NCI-H1417 (cell line): ENCODE results near the gene HAUS1.
"Not testable (repeated sequence)": the region's sequence is repeated elsewhere in the genome, so short reads cannot be mapped to it uniquely, and the experiment has no call there.

Experiments
- DNase-seq, 3 experiments: peaks; one replicate each; lab custom pipeline; 2025; lab: John Stamatoyannopoulos, UW

The HAUS1 gene

DNA sequence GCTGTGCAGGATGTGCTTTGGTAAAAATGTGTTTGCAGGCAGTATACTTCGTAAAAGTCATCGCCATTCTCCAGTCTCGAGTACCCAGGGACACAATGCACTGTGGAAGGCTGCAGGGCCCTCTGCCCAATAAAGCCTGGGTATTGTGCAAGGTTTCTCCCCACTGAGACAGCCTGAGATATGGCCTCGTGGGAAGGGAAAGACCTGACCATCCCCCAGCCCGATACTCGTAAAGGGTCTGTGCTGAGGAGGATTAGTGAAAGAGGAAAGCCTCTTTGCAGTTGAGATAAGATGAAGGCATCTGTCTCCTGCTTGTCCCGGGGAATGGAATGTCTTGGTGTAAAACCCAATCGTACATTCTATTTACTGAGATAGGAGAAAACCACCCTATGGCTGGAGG is 15.7 kb upstream of the HAUS1 start:
- DNase-seq, result not testable (repeated sequence)

DNA sequence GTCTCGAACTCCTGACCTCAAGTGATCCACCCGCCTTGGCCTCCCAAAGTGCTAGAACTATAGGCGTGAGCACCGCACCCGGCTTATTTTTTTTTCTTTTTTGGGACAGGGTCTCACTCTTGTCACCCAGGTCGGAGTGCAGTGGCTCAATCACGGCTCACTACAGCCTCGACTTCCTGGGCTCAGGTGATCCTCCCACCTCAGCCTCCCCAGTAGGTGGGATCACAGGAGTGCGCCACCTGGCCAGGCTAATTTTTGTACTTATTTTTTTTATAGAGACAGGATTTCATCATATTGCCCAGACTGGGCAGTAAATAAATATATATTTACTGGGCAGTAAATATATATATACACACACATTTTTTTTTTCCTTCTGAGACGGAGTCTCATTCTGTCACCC is 8.7 kb upstream of the HAUS1 start:
- no peak for DNase-seq

DNA sequence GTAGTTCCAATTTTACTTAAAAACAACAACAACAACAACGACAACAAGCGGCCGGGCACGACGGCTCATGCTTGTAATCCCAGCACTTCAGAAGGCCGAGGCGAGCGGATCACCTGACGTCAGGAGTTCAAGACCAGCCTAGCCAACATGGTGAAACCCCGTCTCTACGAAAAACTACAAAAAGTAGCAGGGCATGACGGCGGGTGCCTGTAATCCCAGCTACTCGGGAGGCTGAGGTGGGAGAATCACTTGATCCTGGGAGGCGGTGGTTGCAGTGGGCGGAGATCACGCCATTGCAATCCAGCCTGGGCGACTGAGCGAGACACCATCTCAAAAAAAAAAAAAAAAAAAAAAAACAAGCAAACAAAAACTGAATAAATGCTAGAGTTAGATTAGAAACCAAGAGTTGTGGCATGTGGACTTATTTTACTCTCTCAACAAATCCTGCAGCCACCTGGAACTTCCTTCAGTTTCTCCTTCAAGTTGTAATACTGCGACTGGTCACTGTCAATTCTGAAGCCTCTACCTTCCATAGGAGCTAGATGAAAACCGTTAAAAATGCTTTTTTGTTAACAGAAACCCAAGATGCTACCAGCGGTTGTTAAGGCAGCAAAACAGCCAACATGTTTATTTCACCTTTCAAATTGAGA is 7.4 kb upstream of the HAUS1 start:
- DNase-seq, result peak in 1 of 3 experiments; percentile 45

DNA sequence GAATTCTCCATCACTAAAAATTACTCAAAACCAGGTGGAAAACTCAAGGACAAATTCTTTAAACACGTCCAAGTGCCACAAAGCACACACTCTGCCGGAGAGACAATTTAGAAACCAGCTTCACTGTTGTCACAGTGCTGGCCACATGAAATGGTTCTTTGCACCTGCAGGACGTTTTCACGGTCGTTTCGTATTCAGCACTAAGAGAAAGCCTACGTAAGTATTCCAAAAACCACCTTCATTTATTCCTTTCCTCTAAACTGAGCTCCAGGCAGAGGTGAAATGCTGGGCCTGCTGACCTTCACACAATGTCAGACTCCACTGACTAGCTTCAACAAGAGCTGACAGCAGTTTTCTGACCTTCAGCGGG is 6.8 kb upstream of the HAUS1 start:
- DNase-seq, result no peak

DNA sequence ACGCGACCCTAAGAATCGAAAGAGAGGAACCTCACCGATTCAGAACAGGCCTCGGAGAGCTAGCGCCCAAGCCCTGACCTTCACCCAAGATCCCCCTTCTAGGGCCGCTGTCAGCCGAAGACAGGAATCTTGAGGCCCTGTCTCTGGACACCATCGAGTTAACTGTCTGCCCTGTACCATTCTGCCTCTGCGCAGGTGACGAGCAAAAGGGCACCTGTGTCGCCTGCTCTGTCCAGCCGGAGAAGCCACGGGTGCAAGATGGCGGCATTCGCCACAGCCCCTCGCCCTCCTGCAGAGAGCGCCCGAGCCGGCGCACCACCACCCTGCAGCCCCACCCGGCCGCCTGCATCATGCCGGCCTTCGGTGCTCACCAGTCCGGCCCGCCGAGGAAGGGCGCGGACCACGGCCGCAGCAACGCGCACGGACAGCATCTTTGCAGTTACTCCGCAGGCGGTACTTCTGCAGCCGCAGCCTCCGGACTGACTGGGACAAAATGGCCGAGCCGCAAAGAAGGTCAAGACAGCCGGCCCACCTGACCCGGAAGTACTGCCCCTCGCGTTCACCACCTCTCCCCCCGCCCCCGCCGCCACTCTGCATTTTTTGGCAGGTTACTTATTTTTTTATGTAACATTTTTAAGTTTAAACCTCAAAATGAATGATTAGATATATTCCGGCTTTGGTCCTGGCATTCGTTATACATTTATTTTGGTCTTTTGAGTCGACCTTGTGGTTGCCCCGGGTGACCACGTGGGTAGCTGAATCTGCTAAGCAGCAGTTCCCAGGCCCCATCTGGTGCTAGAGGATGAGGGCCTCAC is 6.2 kb upstream of the HAUS1 start, which contains the start of gene ATP5F1A:
Gene ATP5F1A (minus strand): TSS at position 496 of the 815 bp plus-strand sequence. CDS start 65 bp downstream, at position 431.
- peak; percentile 73 to 97 (median 97) for DNase-seq

DNA sequence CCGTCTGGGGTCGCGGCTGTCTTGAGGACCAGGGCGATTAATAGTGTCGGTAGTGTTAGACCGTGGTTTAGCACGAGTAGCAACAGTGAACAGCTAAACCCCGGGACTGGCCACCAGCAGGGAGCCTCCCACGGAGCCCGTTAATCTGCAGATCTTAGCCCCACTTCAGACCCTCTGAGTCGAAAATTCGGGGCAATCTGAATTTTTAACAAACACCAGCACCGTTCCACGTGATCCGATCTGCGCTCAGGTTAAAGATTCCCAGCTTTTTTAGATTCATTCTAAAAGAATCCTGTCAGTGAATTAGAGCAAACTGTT is 5.6 kb upstream of the HAUS1 start:
- DNase-seq, result peak in 1 of 3 experiments; percentile 21

DNA sequence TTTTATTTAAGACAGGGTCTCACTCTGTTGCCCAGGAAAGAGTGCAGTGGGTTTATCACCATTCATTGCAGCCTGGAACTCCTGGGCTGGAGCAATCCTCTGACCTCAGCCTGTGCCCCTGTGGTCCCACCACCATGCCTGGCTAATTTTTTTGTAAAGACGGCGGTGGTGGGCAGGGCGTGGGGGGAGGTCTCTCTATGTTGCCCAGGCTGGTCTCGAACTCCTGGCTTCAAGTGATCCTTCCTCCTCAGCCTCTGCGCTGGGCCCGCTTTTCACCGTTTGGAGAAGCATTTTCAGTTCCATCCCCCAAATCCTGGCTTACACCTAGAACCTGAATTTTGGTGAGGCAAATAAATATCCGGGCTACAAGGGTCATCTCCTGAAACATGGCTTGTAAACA is 4.7 kb upstream of the HAUS1 start:
- no peak for DNase-seq

DNA sequence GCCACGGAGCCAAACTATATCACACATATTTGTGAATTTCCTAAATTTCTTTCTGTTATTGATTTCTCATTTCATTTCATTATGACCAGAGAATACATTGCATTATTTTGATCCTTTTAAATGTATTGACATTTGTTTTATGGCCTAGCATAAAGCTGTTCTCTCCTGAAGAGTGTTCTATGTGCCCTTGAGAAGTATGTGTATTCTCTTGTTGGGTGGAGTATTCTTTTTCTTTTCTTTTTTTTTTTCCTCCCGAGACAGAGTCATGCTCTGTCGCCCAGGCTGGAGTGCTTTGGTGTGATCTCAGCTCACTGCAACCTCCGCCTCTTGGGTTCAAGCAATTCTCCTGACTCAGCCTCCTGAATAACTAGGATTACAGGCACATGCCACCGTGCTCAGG is 5.2 kb downstream of the HAUS1 start:
- DNase-seq, result no peak

DNA sequence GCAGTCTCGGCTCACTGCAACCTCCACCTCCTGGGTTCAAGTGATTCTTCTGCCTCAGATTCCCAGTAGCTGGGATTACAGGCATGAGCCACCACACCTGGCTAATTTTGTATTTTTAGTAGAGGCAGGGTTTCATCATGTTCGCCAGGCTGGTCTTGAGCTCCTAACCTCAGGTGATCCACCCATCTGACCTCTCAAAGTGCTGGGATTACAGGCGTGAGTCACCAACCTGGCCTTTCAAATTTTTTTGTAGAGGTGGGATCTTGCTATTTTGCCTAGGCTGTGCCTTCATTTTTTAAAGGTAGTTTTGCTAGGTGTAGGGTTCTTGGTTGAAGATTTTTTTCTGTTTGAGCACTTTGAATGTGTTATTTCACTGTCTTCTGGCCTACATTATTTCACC is 6.2 kb downstream of the HAUS1 start:
- DNase-seq, result no peak

DNA sequence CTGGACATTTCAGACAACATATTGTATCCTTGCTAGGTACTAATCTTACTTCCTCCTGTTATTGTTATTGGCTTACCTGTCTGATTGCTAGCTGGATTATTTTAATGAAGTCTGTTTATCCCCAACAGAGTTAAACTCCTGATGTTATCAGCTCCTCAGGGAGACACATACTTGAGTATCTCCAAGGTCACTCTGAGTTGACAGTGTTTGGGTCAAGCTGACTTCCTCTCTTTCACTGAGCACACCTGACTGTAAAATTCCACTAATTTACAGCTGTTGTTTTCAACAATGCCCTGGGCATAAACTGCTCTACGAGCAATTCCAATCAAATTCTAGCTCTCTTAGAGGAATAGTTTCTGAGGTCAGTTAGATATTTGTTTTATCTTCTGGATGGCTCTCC is 9.6 kb downstream of the HAUS1 start:
- no peak for DNase-seq

DNA sequence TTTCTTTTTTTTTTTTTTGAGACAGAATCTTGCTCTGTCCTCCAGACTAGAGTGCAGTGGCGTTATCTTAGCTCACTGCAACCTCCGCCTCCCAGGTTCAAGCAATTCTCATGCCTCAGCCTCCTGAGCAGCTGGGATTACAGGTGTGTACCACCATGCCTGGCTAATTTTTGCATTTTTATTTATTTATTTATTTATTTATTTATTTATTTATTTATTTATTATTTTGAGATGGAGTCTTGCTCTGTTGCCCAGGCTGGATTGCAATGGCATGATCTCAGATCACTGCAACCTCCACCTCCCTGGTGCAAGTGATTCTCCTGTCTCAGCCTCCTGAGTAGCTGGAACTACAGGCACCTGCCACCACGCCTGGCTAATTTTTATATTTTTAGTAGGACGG is 22.4 kb downstream of the HAUS1 start:
- not testable (repeated sequence) for DNase-seq

DNA sequence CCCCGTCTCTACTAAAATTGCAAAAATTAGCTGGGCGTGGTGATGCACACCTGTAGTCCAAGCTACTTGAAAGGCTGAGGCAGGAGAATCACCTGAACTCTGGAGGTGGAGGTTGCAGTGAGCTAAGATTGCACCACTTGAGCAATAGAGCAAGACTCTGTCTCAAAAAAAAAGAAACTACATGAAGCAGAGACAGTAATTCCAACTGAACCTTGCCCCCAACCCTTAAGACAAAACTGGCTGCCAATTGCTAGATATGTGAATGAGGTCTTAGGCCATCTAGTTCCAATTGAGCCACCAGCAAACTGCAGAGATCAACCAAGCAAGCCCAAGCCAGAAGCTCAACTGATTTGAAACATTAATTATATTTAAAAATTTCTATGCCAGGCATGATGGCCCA is 25.9 kb downstream of the HAUS1 start:
- DNase-seq, result no peak

DNA sequence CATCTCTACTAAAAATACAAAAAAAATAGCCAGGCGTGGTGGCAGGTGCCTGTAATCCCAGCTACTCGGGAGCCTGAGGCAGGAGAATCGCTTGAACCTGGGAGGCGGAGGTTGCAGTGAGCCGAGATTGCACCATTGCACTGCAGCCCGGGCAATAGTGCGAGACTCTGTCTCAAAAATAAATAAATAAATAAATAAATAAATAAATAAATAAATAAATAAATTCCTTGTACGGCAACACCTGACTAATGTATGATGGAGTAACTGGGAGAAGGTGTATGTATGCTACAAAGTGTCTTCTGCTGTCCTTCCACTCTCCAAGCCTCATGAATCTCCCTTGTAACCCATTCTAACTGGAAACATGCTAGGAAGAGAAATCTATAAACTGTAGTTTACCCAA is 26.4 kb downstream of the HAUS1 start:
- DNase-seq, result not testable (repeated sequence)

DNA sequence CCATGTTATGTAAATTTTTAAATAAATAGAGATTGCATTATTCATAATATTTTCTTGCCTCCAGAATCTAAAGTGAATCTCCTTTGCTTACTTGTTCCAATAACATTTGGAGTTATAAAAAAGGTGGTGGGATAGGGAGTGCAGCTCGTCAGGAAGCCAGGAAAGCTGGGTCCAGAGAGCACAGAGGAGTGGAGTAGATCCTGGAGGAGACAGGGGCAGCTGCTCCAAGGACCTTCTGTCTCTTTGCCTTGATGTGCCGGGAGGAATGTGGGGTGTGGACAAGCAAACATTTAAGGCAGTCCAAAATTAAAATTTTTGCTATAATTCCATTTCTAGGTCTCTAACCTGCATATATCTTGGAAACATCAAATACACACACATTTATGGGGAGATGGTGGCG is 29.3 kb downstream of the HAUS1 start:
- DNase-seq, result no peak

DNA sequence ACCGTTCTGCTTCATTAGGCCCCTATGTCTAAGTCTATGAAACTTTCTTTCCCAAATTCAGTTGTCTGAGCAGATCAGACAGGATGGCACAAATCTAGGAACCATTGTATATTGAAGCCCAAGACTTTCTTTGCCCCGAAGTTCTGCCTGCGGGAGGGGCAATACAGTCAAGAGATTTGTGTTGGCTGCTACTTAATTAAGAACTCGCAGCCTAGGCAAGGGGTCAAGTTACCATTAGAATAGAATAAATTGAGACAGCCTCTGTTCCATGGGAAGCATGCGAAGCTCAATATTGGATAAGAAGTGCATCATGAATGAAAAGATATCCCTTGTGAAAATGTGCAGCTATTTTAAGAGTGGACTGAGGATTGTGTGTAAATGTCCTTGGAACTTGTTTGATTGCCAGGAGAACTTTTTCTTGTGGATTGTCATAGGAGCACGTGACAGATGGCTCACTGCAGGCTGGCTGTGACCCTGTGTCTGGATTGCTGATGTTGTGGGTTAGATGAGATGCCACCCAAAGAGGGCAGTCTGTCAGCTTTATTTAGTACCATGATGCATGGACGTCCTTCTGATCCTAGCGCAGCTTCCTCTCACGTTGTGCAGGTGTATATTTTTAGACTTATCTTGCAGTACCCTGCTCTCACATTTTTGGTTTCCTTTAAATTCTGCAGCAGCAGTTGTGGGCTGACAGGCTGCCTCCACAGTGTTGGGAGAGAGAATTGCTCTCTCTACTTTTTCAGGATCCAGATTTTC is 30.9 kb downstream of the HAUS1 start:
- no peak for DNase-seq

DNA sequence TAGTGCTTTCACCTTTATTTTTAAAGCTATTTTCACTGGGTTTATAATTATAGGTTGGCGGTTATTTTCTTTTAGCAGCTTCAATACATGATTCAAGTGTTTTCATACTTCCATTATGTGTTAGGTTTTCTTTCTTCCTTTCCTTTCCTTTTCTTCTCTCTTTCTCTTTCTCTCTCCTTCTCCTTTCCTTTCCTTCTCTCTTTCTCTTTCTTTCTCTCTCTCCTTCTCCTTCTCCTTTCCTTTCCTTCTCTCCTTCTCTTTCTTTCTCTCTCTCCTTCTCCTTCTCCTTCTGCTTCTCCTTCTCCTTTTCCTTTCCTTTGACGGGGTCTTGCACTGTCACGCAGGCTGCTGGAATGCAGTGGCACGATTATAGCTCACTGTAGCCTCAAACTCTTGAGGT is 36.0 kb downstream of the HAUS1 start:
- no peak for DNase-seq

DNA sequence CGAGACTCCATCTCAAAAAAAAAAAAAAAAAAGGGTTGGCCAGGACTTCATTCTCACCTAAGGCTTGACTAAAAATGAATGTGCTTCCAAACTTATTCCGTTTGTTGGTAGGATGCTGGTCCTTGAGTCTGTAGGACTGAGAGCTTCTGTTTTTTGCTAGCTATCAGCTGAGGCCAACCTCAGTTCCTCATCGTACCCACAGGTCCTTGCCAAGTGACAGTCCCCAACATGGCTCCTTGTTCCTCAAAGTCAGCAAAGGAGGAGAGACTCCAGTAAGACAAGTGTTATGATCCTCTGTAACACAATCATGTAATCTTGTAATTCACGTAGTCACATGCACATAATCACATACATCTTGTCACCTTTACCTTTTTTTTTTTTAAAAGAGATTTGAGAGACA is 37.0 kb downstream of the HAUS1 start:
- DNase-seq, result no peak

DNA sequence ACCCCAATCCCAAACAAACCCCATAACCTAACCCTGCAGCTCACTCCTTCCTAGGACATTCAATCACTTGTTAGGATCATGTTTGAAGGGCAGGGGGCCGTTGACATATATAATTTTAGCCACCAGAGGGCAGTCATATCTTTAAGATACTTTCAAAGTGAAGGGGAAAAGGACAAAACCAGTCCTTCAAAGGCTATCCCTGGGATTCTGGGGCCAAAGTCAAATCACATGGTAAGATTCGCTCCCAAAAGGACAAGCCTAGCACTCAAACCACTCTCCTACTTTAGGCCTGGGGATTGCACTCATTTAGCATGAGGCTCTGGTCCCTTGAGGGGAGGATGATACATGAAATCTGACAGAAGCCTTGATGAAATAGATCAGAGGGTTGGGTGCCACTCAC is 44.6 kb downstream of the HAUS1 start:
- peak; percentile 28 to 77 (median 43) for DNase-seq

DNA sequence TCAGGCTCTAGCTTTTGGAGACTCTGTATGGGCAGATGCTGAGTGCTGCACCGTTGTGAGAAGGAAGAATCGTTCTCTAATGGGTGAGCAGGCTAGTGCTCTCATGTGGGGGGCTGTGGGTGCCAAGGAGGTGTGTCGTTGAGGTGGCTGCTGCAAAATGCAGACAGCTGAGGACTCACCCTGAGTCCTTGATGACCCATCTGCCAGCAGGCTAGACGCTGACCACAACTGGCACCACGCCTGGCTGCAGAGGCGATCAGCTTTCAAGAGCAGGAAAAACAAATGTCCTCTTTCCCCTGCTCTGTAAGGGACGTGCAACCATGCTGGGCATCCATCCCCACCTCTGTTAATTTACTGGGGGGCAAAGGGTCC is 48.2 kb downstream of the HAUS1 start:
- DNase-seq, result no peak

DNA sequence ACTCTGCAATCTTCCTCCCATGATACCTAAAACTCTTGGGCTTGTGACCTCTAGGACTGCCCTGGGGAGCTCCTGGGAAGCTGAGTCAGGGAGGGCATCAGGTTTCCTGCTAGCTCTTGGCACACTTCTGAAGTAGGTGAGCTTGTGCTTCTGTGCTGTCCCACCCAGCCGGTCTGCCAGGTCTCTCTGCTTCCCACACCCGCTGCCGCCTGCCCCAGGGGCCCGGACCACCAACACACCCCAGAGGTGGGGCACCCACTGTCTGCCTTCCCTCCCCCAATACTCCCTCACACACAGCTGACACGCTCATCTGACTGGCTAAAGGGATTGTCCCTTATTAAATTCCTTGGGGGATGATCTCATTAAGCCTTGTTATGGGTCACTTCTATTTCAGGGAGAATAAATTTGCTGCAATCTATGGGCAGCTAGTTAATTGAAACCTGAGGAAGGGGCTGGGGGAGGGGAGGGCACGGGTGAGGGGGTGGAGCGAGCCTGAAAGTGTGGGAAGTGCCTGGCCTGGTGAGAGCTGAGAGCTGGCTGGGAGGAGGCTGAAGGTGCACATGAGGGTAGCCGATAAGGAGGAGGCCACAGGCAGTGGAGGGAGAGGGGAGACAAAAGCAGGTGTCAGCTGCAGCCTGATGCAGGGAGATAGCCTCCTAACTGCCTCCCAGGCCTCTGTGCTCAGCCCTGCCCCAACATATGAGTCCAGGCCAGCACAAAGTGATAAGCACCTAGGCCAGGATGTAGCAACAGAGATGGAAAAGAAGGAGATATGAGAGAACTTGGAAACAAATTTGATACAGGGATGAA is 48.8 kb downstream of the HAUS1 start:
- peak in 2 of 3 experiments; percentile 4 to 35 for DNase-seq

DNA sequence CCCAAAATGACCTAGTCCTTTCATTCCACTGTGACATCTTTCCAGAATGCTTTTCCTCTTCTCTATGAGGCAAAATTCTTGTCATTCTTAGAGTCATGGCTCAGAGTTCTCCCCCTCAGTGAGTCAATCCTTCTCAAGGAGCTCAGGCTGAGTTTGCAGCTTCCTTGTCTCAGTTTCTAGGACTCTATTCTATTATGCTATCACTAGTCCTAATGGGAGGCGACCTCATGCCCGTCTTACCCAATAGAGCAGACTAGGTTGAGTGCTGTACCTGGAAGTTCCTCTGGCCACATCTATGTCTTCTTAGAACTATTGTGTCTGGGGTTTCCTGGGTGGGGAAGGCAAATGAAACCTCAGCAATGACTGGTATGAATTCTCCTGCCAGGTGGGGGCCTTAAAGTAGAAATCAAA is 51.5 kb downstream of the HAUS1 start:
- no peak for DNase-seq

DNA sequence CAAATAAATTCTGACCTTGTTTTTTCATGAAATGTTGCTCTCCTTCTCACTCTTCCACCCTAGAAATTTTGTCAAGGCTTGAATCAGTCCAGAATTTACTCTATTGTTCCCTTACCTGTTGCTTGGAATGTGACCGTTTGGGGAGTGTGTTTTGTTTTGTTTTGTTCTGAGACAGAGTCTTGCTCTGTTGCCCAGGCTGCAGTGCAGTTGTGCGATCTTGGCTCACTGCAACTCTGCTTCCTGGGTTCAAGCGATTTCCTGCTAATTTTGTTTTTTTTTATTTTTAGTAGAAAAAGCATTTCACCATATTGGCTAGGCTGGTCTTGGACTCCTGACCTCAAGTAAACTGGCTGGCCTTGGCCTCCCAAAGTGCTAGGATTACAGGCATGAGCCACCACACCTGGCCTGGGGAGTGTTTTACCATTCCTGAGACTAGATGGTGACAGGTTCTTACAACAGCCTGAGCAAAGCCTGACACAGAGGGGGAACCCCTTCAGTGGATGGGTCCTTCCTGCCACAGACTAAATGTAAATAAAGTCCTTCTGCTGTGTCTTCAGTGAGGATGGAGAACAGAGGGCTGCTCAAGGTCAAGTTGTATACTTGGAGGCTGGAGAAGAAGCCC is 52.0 kb downstream of the HAUS1 start:
- DNase-seq, result no peak
